HG03064 (cell line): ENCODE measurements around the gene GFAP.

Source experiments
- ATAC-seq: cut with Tn5 transposase; IDR thresholded peaks from one replicate; pipeline ENCODE4 v1.9.1; 2021; ENCODE audit warnings: low read depth; ENCODE audit not compliant: unreplicated experiment

GFAP gene

GRCh38 chr17:44932096-44932786 lies 16.9 kb upstream of the GFAP start:
- no peak for ATAC-seq

GRCh38 chr17:44931376-44931775 lies 16.1 kb upstream of the GFAP start:
- ATAC-seq, result no peak

GRCh38 chr17:44930667-44931066 lies 15.4 kb upstream of the GFAP start:
- ATAC-seq, result no peak

- ATAC-seq, result no peak
These were observed 13.8 kb upstream of the GFAP start for GRCh38 chr17:44928950-44929720.

GRCh38 chr17:44928136-44928535 lies 12.8 kb upstream of the GFAP start:
- no peak for ATAC-seq

GRCh38 chr17:44927696-44928095 lies 12.4 kb upstream of the GFAP start:
- no peak for ATAC-seq

GRCh38 chr17:44926821-44927525 lies 11.7 kb upstream of the GFAP start:
- no peak for ATAC-seq

GRCh38 chr17:44925731-44926697 lies 10.7 kb upstream of the GFAP start:
- no peak for ATAC-seq

- ATAC-seq, result no peak
These were observed 8.8 kb upstream of the GFAP start for GRCh38 chr17:44924107-44924544.

GRCh38 chr17:44922746-44923470 lies 7.6 kb upstream of the GFAP start:
- ATAC-seq, result no peak

- ATAC-seq, result no peak
These were observed 6.8 kb upstream of the GFAP start for GRCh38 chr17:44922136-44922535.

GRCh38 chr17:44921122-44921882 lies 6.0 kb upstream of the GFAP start:
- ATAC-seq, result no peak

- ATAC-seq, result no peak
These were observed 5.3 kb upstream of the GFAP start for GRCh38 chr17:44920565-44920940.

GRCh38 chr17:44919885-44920564 lies 4.7 kb upstream of the GFAP start:
- no peak for ATAC-seq

GRCh38 chr17:44919411-44919810 lies 4.1 kb upstream of the GFAP start:
- no peak for ATAC-seq

- ATAC-seq, result no peak
These were observed 2.7 kb upstream of the GFAP start for GRCh38 chr17:44918006-44918405.

GRCh38 chr17:44917456-44917855 lies 2.2 kb upstream of the GFAP start:
- ATAC-seq, result no peak

GRCh38 chr17:44916781-44917241 lies 1.5 kb upstream of the GFAP start:
- no peak for ATAC-seq
